PFSK-1 (cell line): ENCODE measurements around the gene C19orf38.

Source experiments
- FOXP2 ChIP-seq: optimal IDR thresholded peaks from 2 replicates; pipeline ENCODE3; 2011; ENCODE audit warnings: borderline replicate concordance, control low read depth, inconsistent platforms; ENCODE audit not compliant: insufficient read depth; ENCODE audit errors: extremely low read length, extremely low read depth
- POLR2AphosphoS5 ChIP-seq: IDR thresholded peaks from 2 replicates; pipeline ENCODE4 v1.6.1; 2012; ENCODE audit warnings: low read depth, mild to moderate bottlenecking, control low read depth, low read length, moderate library complexity
- REST ChIP-seq, 2 experiments: IDR thresholded peaks; 2 replicates each; pipeline versions ENCODE4 v1.6.1 to v1.8.0; 2011 to 2012; ENCODE audit warnings: low read depth in 2 of 2, low read length in 2 of 2, control low read depth in 1 of 2, inconsistent platforms in 1 of 2, mild to moderate bottlenecking in 1 of 2, moderate library complexity in 1 of 2; ENCODE audit not compliant: insufficient read depth in 1 of 2
- SIN3A ChIP-seq: IDR thresholded peaks from 2 replicates; pipeline ENCODE4 v1.6.1; 2012; ENCODE audit warnings: mild to moderate bottlenecking, low read length, moderate library complexity, borderline replicate concordance; ENCODE audit not compliant: insufficient read depth
- TAF1 ChIP-seq: IDR thresholded peaks from 2 replicates; pipeline ENCODE4 v1.6.1; 2012; ENCODE audit warnings: low read length, control low read depth, borderline replicate concordance; ENCODE audit not compliant: insufficient read depth

- TF ChIP-seq TAF1 (no peak), REST (IDR thresholded peaks at IDR 0.05; ENCODE audit: insufficient read depth in 1 of 2, low read depth in 2 of 2, low read length in 2 of 2) (no peak), POLR2AphosphoS5 (no peak), FOXP2 (no peak), SIN3A (no peak)
Measured at GRCh38 chr19:10812196-10812595, 36.0 kb upstream of the C19orf38 start.
